HFF-Myc (cell line): Measurements from ENCODE around the gene ABLIM2.

ENCODE experiments used
- DNase-seq: peaks from one replicate; pipeline ENCODE4 v3.0.0-alpha.2; 2011; ENCODE audit warnings: low read depth; ENCODE audit errors: extremely low read depth
- H3K4me3 ChIP-seq: replicated peaks from 2 replicates; pipeline ENCODE4 v1.5.1; 2011; ENCODE audit warnings: low read depth, mild to moderate bottlenecking, control low read depth, low read length
- TF ChIP-seq, protein P1 (sequence below): IDR thresholded peaks from 2 replicates; pipeline ENCODE4 v1.5.1; 2012; ENCODE audit warnings: mild to moderate bottlenecking, low read depth, low read length, control low read depth; ENCODE audit errors: missing control alignments

The ABLIM2 gene

DNA sequence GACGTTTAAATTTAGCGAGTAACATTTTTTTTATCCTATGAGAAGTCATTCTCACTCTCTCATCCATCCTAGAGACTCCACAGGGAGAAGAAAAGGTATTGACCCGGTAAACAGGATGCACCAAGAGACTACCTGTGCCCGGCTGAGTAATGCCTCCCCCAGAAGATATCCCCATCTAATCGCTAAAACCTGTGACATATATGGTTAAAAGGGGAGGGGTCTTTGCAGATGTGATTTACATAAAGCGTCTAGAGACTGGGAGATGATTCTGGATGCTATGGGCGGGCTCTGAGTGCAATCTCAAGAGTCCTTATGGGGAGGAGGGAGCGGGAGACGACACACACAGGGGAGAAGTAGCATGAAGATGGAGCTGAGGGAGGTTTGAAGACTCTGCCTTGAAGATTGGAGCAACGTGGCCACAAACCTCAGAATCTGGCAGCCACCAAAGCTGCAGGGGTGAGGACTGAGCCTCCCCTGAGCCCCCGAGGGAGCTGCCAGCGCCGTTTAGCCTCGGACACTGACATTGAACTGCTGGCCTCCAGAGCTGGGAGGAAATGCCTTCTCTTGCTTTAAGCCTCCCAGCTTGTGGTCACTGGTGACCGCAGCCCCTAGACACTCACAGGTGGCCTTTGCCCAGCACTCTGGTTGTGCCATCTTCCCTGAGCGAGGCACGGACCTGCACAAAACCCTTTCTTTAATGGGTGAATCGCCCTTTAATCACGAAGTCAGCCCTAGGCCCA lies 11.2 kb downstream of the ABLIM2 start:
- H3K4me3 ChIP-seq, result no peak overlapping the region
- DNase-seq, result no peak
- TF ChIP-seq, protein P1, sequence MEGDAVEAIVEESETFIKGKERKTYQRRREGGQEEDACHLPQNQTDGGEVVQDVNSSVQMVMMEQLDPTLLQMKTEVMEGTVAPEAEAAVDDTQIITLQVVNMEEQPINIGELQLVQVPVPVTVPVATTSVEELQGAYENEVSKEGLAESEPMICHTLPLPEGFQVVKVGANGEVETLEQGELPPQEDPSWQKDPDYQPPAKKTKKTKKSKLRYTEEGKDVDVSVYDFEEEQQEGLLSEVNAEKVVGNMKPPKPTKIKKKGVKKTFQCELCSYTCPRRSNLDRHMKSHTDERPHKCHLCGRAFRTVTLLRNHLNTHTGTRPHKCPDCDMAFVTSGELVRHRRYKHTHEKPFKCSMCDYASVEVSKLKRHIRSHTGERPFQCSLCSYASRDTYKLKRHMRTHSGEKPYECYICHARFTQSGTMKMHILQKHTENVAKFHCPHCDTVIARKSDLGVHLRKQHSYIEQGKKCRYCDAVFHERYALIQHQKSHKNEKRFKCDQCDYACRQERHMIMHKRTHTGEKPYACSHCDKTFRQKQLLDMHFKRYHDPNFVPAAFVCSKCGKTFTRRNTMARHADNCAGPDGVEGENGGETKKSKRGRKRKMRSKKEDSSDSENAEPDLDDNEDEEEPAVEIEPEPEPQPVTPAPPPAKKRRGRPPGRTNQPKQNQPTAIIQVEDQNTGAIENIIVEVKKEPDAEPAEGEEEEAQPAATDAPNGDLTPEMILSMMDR, result no peak

DNA sequence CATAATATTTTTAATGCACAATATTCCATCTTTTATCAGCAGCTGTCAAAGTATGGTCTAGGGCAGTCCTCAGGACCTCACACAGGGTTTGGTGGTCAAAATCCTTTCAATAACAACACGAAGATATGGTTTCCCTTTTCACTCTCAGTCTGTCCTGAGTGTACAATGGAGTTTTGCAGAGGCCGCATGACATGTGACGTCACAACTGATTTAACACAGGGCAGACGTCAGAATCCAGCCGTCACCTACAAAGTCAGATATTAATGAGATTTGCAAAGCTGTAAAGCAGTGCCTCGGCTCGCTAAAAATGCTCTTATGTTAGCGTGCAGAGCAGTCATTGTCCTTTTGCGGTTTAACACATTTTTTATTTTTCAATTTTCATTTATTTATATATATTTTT lies 12.5 kb downstream of the ABLIM2 start:
- TF ChIP-seq, protein P1, result no peak
- DNase-seq, result no peak

DNA sequence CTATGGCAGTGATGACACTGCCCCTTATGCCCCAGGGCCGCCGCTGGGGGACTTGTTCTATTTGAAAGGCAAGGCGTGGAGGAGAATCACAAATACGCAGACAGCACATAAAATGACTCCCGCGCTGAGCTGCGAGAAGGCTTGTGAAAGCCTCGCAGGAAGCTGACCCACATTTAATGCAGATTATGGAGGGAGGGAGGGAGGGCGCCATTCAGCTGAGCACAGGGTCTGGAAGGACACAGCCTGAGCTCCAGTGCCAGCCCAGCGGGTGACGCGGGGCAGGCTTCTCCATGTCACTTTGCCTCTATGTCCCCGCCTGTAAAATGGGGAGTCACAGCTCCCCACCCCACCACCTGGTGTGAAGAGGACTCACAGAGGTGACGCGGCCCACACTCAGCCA lies 14.3 kb downstream of the ABLIM2 start:
- TF ChIP-seq, protein P1, result no peak
- no peak overlapping the region for H3K4me3 ChIP-seq
- DNase-seq, result no peak

More for the DNA sequence above, 12.5 kb downstream of the ABLIM2 start:
- no peak overlapping the region for H3K4me3 ChIP-seq

DNA sequence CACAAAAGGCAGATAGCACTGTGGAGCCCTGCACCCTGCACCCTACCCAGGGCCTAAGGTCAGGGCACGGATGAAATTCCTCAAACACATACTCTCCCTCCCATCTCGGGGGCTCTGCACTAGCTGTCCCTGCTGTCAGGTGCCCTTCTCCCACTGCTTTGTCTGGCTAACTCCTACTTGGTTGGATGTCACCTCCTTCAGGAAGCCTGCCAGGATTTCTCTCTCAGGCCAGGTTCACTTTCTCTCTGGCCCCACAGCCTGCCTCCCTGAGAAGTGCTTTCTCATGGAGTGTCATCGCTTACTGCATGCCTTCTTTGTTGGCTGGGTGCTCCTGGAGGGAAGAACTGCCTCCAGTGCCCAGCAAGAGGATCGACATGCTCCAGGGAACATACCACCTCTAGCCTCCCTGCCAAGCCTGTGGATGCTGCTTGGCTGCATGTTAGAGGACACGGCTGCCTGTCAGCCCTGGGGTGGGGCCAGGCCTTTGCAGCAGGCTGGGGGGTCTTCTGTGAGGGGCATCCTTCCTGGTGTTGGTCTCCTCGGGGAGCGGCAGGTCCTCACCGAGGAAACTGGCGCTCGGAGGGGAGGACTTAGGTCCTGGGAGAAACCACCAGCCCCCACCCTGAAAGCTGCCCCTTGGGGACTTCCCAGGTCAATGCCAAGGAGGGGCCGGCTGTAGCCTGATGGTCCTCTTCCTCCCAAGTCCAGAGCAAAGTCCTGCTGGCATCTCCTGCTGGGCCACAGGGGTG lies 15.0 kb downstream of the ABLIM2 start:
- DNase-seq, result no peak
- TF ChIP-seq, protein P1, result no peak

DNA sequence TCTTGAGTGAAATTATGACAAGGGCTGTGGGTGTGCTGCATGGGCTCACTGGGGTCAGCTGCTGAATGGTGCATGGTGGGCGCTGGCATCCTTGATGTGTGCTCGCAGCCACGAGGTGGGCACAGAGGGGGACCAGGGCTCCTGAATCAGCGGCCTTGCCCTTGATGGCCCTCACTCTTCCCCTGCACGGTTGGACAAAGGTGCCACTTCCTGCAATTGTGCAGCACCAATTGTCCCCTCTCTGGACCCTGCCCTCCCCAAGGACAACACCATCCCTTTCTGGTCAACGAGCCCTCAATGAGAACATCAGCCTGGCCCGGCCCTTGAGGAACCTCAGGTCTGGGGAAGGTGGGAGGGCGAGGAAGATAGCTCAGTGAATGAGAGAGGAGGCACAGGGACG lies 16.1 kb downstream of the ABLIM2 start:
- TF ChIP-seq, protein P1, result no peak
- no peak for DNase-seq
- H3K4me3 ChIP-seq, result no peak overlapping the region

More for the DNA sequence above, 15.0 kb downstream of the ABLIM2 start:
- H3K4me3 ChIP-seq, result no peak overlapping the region

DNA sequence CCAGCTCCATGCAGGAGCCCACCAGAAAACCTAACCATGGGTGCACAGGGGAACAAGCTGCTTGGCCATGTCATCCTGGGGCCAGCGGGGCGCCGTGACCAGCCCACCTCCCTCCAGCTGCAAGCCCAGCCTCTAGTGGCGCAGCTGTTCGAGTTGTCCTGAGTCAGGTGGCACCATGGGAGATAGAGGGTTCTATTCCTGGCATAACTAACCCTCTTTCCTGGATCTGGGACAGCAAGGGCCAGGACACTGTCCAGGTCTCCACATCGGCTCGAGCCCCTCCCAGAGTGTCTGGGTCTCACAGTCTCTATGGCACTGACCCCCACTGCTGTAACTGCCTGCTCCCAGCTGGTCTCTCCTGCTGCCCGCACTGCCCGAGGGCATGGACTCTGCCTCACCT lies 16.7 kb downstream of the ABLIM2 start:
- H3K4me3 ChIP-seq, result no peak overlapping the region
- TF ChIP-seq, protein P1, result no peak

More for the DNA sequence above, 16.7 kb downstream of the ABLIM2 start:
- no peak for DNase-seq
